ENCODE results near the gene IGFBP3. TPM values are rescaled to one million over a fixed set of nuclear protein-coding genes. Genes with fewer than 3 reads are reported as not detected.
"Not testable (repeated sequence)": the region's sequence is repeated elsewhere in the genome, so short reads cannot be mapped to it uniquely, and the experiment has no call there.

IGFBP3 gene
- total RNA-seq, 4 donors from 2014 or later: 81.4 to 203 (median 90.2) TPM

DNA sequence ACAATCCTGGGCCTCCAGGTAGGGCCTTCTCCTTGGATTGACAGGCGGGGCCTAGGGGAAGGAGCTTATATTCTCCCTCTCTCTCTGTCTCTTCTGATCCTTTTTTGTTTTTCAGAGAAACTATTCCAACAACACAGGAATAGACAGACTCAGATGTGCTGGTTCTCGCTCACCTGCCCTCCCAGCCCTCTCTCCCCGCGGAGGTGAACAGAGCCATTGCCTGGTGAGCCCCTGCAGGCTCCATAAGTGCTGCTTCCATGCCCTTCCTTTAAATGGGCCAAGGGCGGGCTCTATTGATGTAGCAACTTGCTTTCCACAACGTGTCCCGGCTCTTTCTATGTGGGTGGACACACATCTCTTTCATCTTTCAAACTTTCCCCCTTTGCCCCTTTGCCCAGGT, 47.2 kb upstream of the IGFBP3 start:
- Histone ChIP-seq H3K27me3 (no peaks in the 10 kb centered on the region), H3K9me3 (no peaks in the 10 kb centered on the region), H3K27ac (no peak overlapping the region), H3K4me1 (no peaks in the 10 kb centered on the region), H3K4me3 (no peak overlapping the region), H3K36me3 (no peaks in the 10 kb centered on the region)
- no peak for TF ChIP-seq POLR2A (IDR thresholded peaks at IDR 0.05)
- TF ChIP-seq, protein P1, sequence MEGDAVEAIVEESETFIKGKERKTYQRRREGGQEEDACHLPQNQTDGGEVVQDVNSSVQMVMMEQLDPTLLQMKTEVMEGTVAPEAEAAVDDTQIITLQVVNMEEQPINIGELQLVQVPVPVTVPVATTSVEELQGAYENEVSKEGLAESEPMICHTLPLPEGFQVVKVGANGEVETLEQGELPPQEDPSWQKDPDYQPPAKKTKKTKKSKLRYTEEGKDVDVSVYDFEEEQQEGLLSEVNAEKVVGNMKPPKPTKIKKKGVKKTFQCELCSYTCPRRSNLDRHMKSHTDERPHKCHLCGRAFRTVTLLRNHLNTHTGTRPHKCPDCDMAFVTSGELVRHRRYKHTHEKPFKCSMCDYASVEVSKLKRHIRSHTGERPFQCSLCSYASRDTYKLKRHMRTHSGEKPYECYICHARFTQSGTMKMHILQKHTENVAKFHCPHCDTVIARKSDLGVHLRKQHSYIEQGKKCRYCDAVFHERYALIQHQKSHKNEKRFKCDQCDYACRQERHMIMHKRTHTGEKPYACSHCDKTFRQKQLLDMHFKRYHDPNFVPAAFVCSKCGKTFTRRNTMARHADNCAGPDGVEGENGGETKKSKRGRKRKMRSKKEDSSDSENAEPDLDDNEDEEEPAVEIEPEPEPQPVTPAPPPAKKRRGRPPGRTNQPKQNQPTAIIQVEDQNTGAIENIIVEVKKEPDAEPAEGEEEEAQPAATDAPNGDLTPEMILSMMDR (IDR thresholded peaks at IDR 0.05 in 4 of 5, conservative IDR thresholded peaks at IDR 0.05 in 1 of 5): no peak
- in situ Hi-C loops (cut with MboI; ENCODE audit: low sequenced_read_pairs in 4 of 4): no loop called here
- no peak for DNase-seq
- ATAC-seq: no peak
- intact Hi-C loops (cut with DNase I; ENCODE audit: low total_unique reads): no loop called here

DNA sequence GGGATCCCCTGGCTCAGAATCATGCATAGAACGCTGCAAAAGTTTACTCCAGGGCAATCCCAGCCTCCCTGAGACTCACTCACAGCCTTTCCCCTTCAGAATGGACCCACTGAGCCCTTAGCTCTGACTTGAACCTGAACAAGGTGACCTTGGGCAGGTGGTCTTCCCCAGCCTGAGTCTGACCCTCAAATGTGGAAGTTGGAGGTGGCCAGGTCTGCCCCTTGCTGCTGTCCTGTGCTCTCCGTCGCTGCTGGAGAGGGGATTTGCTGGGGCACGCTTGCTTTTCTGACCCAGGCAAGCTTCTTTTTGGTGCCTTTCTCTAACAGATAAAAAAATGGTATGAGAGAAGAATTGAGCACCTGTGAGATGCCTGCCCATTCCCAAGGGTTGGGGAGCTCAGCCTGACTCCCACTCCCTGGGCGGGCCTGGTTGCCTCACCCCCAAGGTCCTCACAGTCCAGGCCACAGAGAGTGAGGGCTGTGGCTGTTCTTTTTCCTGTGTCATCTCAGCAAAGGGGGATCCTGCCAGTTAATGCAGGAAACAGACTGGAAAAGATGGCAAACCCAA, 46.6 kb upstream of the IGFBP3 start:
- no peak for ATAC-seq
- in situ Hi-C loops (cut with MboI; ENCODE audit: low sequenced_read_pairs in 4 of 4): no loop called here
- intact Hi-C loops (cut with DNase I; ENCODE audit: low total_unique reads): no loop called here

DNA sequence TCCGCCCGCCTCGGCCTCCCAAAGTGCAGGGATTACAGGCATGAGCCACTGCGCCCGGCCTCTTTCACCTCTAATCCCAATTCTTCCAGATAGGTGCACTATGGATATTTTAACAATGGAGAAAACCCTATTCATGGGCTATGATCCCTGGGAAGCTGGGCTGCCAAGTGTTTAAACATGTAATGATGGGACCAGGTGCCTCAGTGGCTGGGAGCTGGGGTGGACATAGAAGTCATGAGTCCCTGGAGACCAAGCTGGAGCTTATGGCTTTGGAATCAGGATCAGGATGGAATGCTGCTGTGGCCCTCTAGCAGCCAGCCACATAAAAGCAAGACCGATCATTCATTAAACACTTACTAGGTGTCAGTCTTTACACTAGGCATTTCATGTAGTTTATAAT, 41.8 kb upstream of the IGFBP3 start:
- Histone ChIP-seq H3K4me1 (no peaks in the 10 kb centered on the region), H3K4me3 (no peak overlapping the region), H3K9me3 (no peaks in the 10 kb centered on the region), H3K27ac (no peak overlapping the region), H3K27me3 (no peaks in the 10 kb centered on the region), H3K36me3 (no peaks in the 10 kb centered on the region)
- TF ChIP-seq, protein P1 (IDR thresholded peaks at IDR 0.05 in 4 of 5, conservative IDR thresholded peaks at IDR 0.05 in 1 of 5): no peak
- no peak for TF ChIP-seq POLR2A (IDR thresholded peaks at IDR 0.05)
- DNase-seq (no peak), ATAC-seq (no peak)
- intact Hi-C loops (cut with DNase I; ENCODE audit: low total_unique reads) (no loop called here), in situ Hi-C loops (cut with MboI; ENCODE audit: low sequenced_read_pairs in 4 of 4) (no loop called here)

More for the DNA sequence above, 46.6 kb upstream of the IGFBP3 start:
- DNase-seq: no peak
- Histone ChIP-seq H3K4me3 (no peak overlapping the region), H3K36me3 (no peaks in the 10 kb centered on the region), H3K9me3 (no peaks in the 10 kb centered on the region), H3K27ac (no peak overlapping the region), H3K27me3 (no peaks in the 10 kb centered on the region), H3K4me1 (no peaks in the 10 kb centered on the region)
- TF ChIP-seq, protein P1 (IDR thresholded peaks at IDR 0.05 in 4 of 5, conservative IDR thresholded peaks at IDR 0.05 in 1 of 5): no peak
- TF ChIP-seq POLR2A (IDR thresholded peaks at IDR 0.05): no peak

DNA sequence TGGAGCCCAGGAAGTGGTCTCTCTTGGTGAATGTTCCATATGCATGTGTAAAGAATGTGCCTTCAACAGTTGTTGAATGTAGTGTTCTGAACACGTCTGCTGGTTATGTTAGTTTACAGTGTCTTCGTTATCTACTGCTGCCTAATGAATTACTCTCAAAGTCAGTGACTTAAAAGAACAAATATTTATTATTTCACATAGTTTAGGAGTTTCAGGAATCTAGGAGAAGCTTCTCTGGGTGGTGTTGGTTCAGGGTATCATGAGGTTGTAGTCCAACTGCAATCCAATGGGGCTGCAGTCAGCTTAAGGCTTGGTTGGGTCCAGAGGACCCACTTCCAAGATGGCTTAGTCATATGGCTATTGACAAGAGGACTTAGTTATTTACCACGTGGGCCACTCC, 36.6 kb upstream of the IGFBP3 start:
- Histone ChIP-seq H3K27me3 (no peaks in the 10 kb centered on the region), H3K36me3 (no peaks in the 10 kb centered on the region), H3K9me3 (no peaks in the 10 kb centered on the region), H3K4me3 (no peak overlapping the region), H3K4me1 (no peaks in the 10 kb centered on the region), H3K27ac (no peak overlapping the region)
- no peak for ATAC-seq
- intact Hi-C loops (cut with DNase I; ENCODE audit: low total_unique reads): no loop called here
- TF ChIP-seq, protein P1 (IDR thresholded peaks at IDR 0.05 in 4 of 5, conservative IDR thresholded peaks at IDR 0.05 in 1 of 5): no peak
- no peak for TF ChIP-seq POLR2A (IDR thresholded peaks at IDR 0.05)
- in situ Hi-C loops (cut with MboI; ENCODE audit: low sequenced_read_pairs in 4 of 4): no loop called here
- no peak for DNase-seq

DNA sequence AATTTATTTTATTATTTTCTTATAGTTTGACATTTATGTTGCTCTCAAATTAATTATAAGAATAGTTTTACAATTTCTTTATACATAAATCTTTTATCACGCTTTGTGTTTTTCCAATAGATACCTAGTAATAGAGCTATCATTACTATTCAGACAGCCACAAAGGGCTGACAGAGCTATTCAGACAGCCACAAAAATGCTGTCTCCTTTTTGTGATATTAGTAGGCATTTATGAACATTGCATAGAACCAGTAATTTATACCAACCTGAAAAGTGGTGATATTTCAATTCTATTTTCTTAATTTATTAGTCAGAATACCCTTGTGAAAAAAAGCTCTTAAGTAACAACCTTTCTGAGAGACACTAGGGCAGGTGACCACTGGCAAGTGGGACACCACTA, 34.2 kb upstream of the IGFBP3 start:
- in situ Hi-C loops (cut with MboI; ENCODE audit: low sequenced_read_pairs in 4 of 4) (no loop called here), intact Hi-C loops (cut with DNase I; ENCODE audit: low total_unique reads) (no loop called here)
- Histone ChIP-seq H3K27ac (no peak overlapping the region), H3K27me3 (no peaks in the 10 kb centered on the region), H3K9me3 (no peaks in the 10 kb centered on the region), H3K4me1 (no peaks in the 10 kb centered on the region), H3K36me3 (no peaks in the 10 kb centered on the region), H3K4me3 (no peak overlapping the region)
- TF ChIP-seq, protein P1 (IDR thresholded peaks at IDR 0.05 in 4 of 5, conservative IDR thresholded peaks at IDR 0.05 in 1 of 5): no peak
- no peak for TF ChIP-seq POLR2A (IDR thresholded peaks at IDR 0.05)
- ATAC-seq (no peak), DNase-seq (no peak)

DNA sequence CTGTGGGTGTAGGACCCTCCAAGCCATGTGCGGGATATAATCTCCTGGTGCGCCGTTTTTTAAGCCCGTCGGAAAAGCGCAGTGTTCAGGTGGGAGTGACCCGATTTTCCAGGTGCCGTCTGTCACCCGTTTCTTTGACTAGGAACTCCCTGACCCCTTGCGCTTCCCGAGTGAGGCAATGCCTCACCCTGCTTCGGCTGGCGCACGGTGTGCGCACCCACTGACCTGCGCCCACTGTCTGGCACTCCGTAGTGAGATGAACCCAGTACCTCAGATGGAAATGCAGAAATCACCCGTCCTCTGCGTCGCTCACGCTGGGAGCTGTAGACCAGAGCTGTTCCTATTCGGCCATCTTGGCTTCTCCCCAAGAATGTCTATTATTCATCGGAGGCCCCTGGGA, 32.0 kb upstream of the IGFBP3 start:
- ATAC-seq; intact Hi-C loops (cut with DNase I; ENCODE audit: low total_unique reads); H3K4me3 ChIP-seq; in situ Hi-C loops (cut with MboI; ENCODE audit: low sequenced_read_pairs in 4 of 4); H3K9me3 ChIP-seq; H3K36me3 ChIP-seq; H3K4me1 ChIP-seq; DNase-seq; H3K27me3 ChIP-seq; H3K27ac ChIP-seq: not testable (repeated sequence)

Data from gastrocnemius medialis (tissue), 4 donors.